CD4-positive, CD25-positive, alpha-beta regulatory T cell (primary cell): ENCODE data around the gene ST8SIA2. TPM values are rescaled to one million over a fixed set of nuclear protein-coding genes. Genes with fewer than 3 reads are reported as not detected.
A peak's percentile ranks its signal among the peaks of the same experiment; 100 is the strongest.

ENCODE experiments used
- ATAC-seq, 2 donors: fragments of 150-1000 bp; cut with Tn5 transposase; one replicate each; pipeline ENCODE4 v1.10.0; 2021; ENCODE audit warnings: low read depth in 2 of 2, moderate number of reproducible peaks in 2 of 2, moderate library complexity in 1 of 2
- DNase-seq, 3 donors: peaks; one replicate each; pipeline versions ENCODE4 v3.0.0 to v3.0.0-alpha.2; 2012 to 2022; ENCODE audit warnings: mixed read lengths in 1 of 3
- H3K27ac ChIP-seq: one replicate; pipeline ENCODE4 v1.7.0; 2013; ENCODE audit warnings: mild to moderate bottlenecking, low read length; ENCODE audit not compliant: insufficient read depth, poor library complexity, severe bottlenecking
- H3K27me3 ChIP-seq: one replicate; pipeline ENCODE4 v1.7.0; 2013; ENCODE audit warnings: low read length; ENCODE audit not compliant: control insufficient read depth, insufficient read depth
- H3K36me3 ChIP-seq: one replicate; pipeline ENCODE4 v1.7.0; 2013; ENCODE audit warnings: mild to moderate bottlenecking, low read length, moderate library complexity; ENCODE audit not compliant: control insufficient read depth, insufficient read depth
- H3K4me1 ChIP-seq: 2 replicates; pipeline ENCODE4 v1.7.0; 2013; ENCODE audit warnings: mild to moderate bottlenecking, low read length; ENCODE audit not compliant: insufficient read depth, control insufficient read depth, poor library complexity, severe bottlenecking
- H3K4me3 ChIP-seq: one replicate; pipeline ENCODE4 v1.7.0; 2013; ENCODE audit warnings: low read depth, mild to moderate bottlenecking, low read length, moderate library complexity
- H3K9me3 ChIP-seq, 2 experiments: 1 replicate in 1 of 2; 2 replicates in 1 of 2; pipeline ENCODE4 v1.7.0; 2013; ENCODE audit warnings: low read length in 2 of 2, mild to moderate bottlenecking in 1 of 2, moderate library complexity in 1 of 2; ENCODE audit not compliant: control insufficient read depth in 2 of 2
- H3K27ac Mint-ChIP-seq, 3 donors: one replicate each; pipeline ENCODE4 v1.8.0; 2020 to 2022; ENCODE audit warnings: mild to moderate bottlenecking in 3 of 3, mixed read lengths in 3 of 3, moderate library complexity in 2 of 3
- H3K27me3 Mint-ChIP-seq: one replicate; pipeline ENCODE4 v1.8.0; 2022; ENCODE audit warnings: mild to moderate bottlenecking, mixed read lengths
- H3K36me3 Mint-ChIP-seq: one replicate; pipeline ENCODE4 v1.8.0; 2020; ENCODE audit warnings: mixed read lengths
- H3K4me1 Mint-ChIP-seq, 4 donors: one replicate each; pipeline ENCODE4 v1.8.0; 2020 to 2022; ENCODE audit warnings: mixed read lengths in 4 of 4, mild to moderate bottlenecking in 1 of 4
- H3K4me3 Mint-ChIP-seq, 4 donors: one replicate each; pipeline ENCODE4 v1.8.0; 2020 to 2022; ENCODE audit warnings: mild to moderate bottlenecking in 4 of 4, mixed read lengths in 4 of 4, moderate library complexity in 3 of 4
- H3K9me3 Mint-ChIP-seq, 7 donors: one replicate each; pipeline ENCODE4 v1.8.0; 2020 to 2022; ENCODE audit warnings: mixed read lengths in 7 of 7, mild to moderate bottlenecking in 3 of 7, moderate library complexity in 2 of 7
- polyA plus RNA-seq, 4 donors: library from polyadenylated mRNA; unstranded; fragments of 300-500 nt; fragmentation: Illumina TruSeq; gene quantifications; one replicate each; pipeline ENCODE4 v1.2.3, GENCODE V29; 2021
- total RNA-seq: library from RNA; stranded (reverse); gene quantifications from one replicate; pipeline ENCODE4 v1.2.3, GENCODE V29; 2022

Gene ST8SIA2
- total and polyA plus RNA-seq, 5 donors from 2014 or later = not detected

DNA sequence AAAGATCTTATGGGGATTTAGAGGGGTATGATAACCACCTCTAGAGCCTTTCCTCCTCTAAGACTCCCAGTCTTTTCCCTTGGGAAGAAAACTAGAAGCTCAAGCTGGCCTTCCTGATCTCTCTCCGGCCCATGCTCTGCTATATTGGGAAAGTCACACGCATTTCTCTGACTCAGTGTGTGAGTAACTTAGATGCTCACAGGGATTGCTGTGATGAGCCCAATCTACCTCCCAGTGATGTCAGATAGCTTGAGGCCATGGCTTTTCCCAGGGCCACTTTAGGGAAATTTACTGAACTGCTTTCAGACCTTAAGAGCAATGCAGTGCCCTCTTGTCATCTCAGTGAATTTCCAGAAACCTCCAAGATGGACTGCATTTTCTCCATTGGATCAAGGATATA is 8.6 kb upstream of the ST8SIA2 start:
- H3K4me3 Mint-ChIP-seq = no peak overlapping the region

DNA sequence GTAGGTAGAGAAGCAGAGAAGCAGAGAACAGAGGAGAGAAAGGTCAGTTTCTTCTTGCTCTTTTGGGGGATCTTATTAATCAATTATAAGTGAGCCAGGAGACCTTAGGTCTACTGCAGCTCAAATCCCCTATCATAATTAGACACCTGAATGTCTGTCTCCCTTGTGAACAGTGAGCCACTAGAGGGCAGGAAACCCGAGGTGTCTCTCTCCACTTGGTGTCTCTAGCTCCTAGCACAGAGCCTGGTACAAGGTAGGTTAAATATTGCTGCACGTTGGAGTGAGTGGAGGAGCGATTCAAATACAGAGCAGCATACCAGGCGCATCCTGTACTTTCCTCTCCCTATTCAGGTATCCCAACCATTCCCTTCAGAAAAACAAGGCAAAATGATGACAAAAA is 2.0 kb upstream of the ST8SIA2 start:
- Mint-ChIP-seq H3K4me3 (no peak overlapping the region), H3K4me1 (peaks cover 0 to 12% (median 6%) of the 10 kb centered on the region in 4 donors), H3K36me3 (no peaks in the 10 kb centered on the region), H3K27me3 (peaks cover 58% of the 10 kb centered on the region), H3K9me3 (peaks cover 0 to 7% (median 0%) of the 10 kb centered on the region in 7 donors), H3K27ac (no peak overlapping the region)
- Histone ChIP-seq H3K4me1 (peaks cover 4% of the 10 kb centered on the region), H3K36me3 (no peaks in the 10 kb centered on the region), H3K4me3 (no peak overlapping the region), H3K27ac (no peak overlapping the region), H3K9me3 (no peaks in the 10 kb centered on the region), H3K27me3 (peaks cover 13% of the 10 kb centered on the region)
- DNase-seq (peak in 1 of 3 donors; percentile 43), ATAC-seq (no peak)

More for the DNA sequence above, 8.6 kb upstream of the ST8SIA2 start:
- H3K36me3 ChIP-seq = no peaks in the 10 kb centered on the region
- peaks cover 0 to 2% (median 0%) of the 10 kb centered on the region in 7 donors for H3K9me3 Mint-ChIP-seq
- no peaks in the 10 kb centered on the region for H3K9me3 ChIP-seq
- peaks cover 0 to 3% (median 0%) of the 10 kb centered on the region in 4 donors for H3K4me1 Mint-ChIP-seq
- ATAC-seq = no peak
- H3K27me3 Mint-ChIP-seq = peaks cover 29% of the 10 kb centered on the region
- H3K4me1 ChIP-seq = no peaks in the 10 kb centered on the region
- no peak overlapping the region for H3K27ac ChIP-seq
- DNase-seq = no peak
- H3K27ac Mint-ChIP-seq = no peak overlapping the region
- no peaks in the 10 kb centered on the region for H3K36me3 Mint-ChIP-seq
- H3K27me3 ChIP-seq = peaks cover 8% of the 10 kb centered on the region
- no peak overlapping the region for H3K4me3 ChIP-seq

DNA sequence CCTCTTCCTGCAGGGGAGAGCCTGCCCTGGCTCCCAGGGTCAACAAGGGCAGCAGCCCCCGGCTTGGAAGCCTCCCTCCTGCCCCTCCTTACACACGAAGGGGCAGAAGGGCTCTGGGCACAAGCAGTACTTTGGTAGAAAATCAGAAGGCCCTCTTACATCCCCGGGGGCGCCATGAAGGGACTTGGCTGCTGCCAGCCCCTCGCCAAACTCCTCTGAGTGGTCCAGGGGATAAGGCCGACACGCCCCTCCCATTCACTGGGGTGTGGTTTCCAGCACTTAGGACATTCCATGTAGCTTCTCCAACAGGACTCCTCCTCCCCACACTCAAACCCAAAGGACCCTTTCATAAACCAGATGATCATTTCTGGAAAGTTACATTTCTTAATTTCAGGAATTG is 1.2 kb upstream of the ST8SIA2 start:
- H3K27ac ChIP-seq = no peak overlapping the region
- H3K27me3 ChIP-seq = peaks cover 9% of the 10 kb centered on the region
- H3K27ac Mint-ChIP-seq = no peak overlapping the region

DNA sequence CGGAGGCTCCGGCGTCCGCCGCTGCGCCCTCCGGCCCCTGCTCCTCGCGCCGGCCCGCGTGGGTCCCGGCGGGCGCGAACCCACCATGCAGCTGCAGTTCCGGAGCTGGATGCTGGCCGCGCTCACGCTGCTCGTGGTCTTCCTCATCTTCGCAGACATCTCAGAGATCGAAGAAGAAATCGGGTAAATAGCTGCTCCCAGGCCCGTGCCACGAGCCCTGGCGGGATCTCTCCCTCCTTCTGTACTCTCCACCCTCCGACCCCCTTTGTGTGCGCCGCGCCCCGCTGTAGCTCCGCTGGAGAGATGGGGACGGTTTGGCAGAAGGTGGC is 263 bp downstream of the ST8SIA2 start:
- peaks cover 9% of the 10 kb centered on the region for H3K27me3 ChIP-seq

More for the DNA sequence above, 1.2 kb upstream of the ST8SIA2 start:
- H3K36me3 Mint-ChIP-seq = no peaks in the 10 kb centered on the region
- H3K4me3 Mint-ChIP-seq = no peak overlapping the region
- Histone ChIP-seq H3K4me1 (peaks cover 4% of the 10 kb centered on the region), H3K9me3 (no peaks in the 10 kb centered on the region), H3K4me3 (no peak overlapping the region), H3K36me3 (no peaks in the 10 kb centered on the region)
- DNase-seq = no peak
- H3K27me3 Mint-ChIP-seq = peaks cover 59% of the 10 kb centered on the region
- peaks cover 0 to 7% (median 0%) of the 10 kb centered on the region in 7 donors for H3K9me3 Mint-ChIP-seq
- peaks cover 0 to 12% (median 6%) of the 10 kb centered on the region in 4 donors for H3K4me1 Mint-ChIP-seq
- ATAC-seq = no peak

DNA sequence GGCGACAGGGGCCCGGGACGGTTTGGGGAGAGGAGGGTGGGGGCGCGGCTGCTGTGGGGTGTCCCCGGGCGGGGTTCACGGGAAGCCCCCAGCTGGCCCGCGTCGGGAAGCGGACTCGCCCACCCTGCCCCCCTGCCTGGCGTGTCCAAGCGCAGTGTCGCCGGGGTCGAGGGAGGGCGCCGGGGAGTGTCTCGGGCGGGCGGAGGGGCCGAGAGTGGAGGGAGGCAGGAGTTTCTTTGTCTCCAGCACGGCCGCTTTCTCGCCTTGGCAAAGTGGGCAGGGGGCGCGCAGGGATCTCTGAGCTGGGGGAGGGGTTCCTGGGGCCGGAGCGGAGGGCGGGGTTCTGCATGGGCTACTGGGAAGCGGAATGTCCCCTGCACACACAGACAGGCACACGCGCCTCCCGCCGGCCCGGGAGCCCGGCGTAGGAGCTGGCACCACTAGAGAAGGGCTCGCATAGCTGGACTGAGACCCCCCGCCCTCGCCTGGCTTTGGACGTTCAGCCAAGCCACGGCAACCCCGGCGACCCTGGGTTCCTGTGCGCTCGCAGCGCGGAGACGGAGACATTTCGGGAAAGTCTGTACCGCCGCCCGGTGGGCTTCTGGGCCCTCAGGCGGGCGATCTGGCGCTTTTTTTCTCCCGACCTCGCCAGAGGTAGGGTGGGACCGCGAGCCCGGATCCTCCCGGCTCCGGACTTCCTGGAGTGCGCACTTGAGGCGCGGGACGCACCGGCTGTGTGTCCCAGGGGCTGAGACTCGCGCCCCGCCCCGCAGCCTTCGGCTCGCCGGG is 822 bp downstream of the ST8SIA2 start:
- no peak for DNase-seq
- H3K27me3 ChIP-seq = peaks cover 9% of the 10 kb centered on the region
- Mint-ChIP-seq H3K9me3 (peaks cover 0 to 7% (median 0%) of the 10 kb centered on the region in 7 donors), H3K27ac (no peak overlapping the region), H3K4me3 (no peak overlapping the region), H3K36me3 (no peaks in the 10 kb centered on the region), H3K27me3 (peaks cover 67% of the 10 kb centered on the region), H3K4me1 (peaks cover 0 to 12% (median 6%) of the 10 kb centered on the region in 4 donors)
- H3K36me3 ChIP-seq = no peaks in the 10 kb centered on the region
- H3K4me1 ChIP-seq = peaks cover 4% of the 10 kb centered on the region
- H3K9me3 ChIP-seq = no peaks in the 10 kb centered on the region
- no peak for ATAC-seq
- H3K4me3 ChIP-seq = no peak overlapping the region
- H3K27ac ChIP-seq = no peak overlapping the region

More for the DNA sequence above, 263 bp downstream of the ST8SIA2 start:
- no peak for ATAC-seq
- Mint-ChIP-seq H3K27ac (no peak overlapping the region), H3K9me3 (peaks cover 0 to 7% (median 0%) of the 10 kb centered on the region in 7 donors), H3K4me3 (no peak overlapping the region), H3K4me1 (peaks cover 0 to 12% (median 6%) of the 10 kb centered on the region in 4 donors), H3K36me3 (no peaks in the 10 kb centered on the region), H3K27me3 (peaks cover 61% of the 10 kb centered on the region)
- H3K27ac ChIP-seq = no peak overlapping the region
- H3K4me1 ChIP-seq = peaks cover 4% of the 10 kb centered on the region
- H3K36me3 ChIP-seq = no peaks in the 10 kb centered on the region
- no peak overlapping the region for H3K4me3 ChIP-seq
- no peak for DNase-seq
- no peaks in the 10 kb centered on the region for H3K9me3 ChIP-seq

DNA sequence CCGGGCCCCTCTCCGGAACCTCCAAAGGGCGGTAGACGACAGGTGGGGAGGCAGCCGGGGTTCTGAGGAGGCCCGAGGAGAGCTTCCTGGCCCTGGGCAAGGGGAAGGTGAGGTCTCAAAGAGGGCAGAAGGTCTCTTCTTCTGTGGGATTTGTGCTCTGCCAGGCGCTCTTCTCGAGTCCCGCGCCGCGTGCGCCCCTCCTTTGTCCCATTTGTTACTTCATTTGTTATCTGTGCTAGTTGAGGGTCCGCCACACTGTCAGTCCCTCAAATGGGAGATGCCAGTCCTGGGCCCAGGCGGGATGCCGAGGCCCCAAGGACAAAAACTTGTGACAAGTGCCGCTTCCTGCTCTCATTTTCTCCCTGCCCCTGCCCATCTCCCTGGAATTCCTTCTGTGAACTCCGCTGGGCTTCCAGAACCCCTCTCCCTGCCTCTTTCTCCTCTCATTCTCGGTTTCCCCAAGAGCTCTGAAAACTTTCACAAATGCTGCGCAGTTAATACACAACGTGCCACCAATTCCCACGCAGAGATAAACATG is 1.5 kb downstream of the ST8SIA2 start:
- Mint-ChIP-seq H3K9me3 (peaks cover 0 to 7% (median 0%) of the 10 kb centered on the region in 7 donors), H3K27ac (no peak overlapping the region), H3K4me1 (peaks cover 0 to 12% (median 6%) of the 10 kb centered on the region in 4 donors), H3K36me3 (no peaks in the 10 kb centered on the region), H3K27me3 (peaks cover 68% of the 10 kb centered on the region), H3K4me3 (peak overlapping the region in 2 of 4 donors; percentile 10 to 41)
- no peak overlapping the region for H3K4me3 ChIP-seq
- no peaks in the 10 kb centered on the region for H3K36me3 ChIP-seq
- H3K9me3 ChIP-seq = no peaks in the 10 kb centered on the region
- DNase-seq = no peak
- H3K27ac ChIP-seq = no peak overlapping the region
- peaks cover 4% of the 10 kb centered on the region for H3K4me1 ChIP-seq
- H3K27me3 ChIP-seq = peaks cover 9% of the 10 kb centered on the region
- ATAC-seq = no peak

DNA sequence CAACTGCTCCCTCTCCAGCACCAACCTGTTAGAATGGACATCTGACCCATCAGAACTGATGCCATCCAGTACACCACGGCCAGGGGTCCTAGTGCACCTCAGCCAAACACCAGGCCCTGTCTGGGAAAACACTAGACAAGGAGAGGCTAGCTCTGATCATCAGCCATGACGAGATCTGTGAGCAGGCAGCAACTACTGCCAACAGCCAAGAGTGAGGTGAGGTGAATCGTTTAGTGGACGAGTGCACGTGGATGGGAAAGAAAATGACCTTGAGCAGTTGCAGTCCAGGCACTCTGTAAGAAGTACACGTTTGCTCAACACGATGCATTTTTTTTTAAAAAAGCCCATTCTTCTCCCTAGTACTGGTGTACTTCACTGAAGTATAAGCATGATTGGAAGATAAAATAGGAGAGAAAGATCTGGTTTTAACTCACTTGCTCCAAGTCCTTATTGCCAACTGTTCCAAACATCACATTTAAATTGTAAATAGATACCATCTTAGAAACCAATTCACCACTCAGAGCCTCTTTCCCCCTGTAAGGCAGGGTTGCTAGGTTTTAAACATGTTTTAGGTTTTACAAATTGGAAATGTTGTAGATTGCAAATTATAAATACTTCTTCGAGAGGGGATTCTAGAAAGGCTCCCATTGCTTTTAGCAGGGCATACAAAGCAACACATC is 5.7 kb downstream of the ST8SIA2 start:
- Histone ChIP-seq H3K27me3 (no peaks in the 10 kb centered on the region), H3K27ac (no peak overlapping the region), H3K4me3 (no peak overlapping the region), H3K9me3 (no peaks in the 10 kb centered on the region), H3K4me1 (no peaks in the 10 kb centered on the region), H3K36me3 (no peaks in the 10 kb centered on the region)
- no peak overlapping the region for H3K27ac Mint-ChIP-seq
- H3K9me3 Mint-ChIP-seq = peaks cover 0 to 7% (median 0%) of the 10 kb centered on the region in 7 donors
- no peak overlapping the region for H3K4me3 Mint-ChIP-seq
- no peaks in the 10 kb centered on the region for H3K36me3 Mint-ChIP-seq
- ATAC-seq (no peak), DNase-seq (no peak)
- peaks cover 44% of the 10 kb centered on the region for H3K27me3 Mint-ChIP-seq
- peaks cover 0 to 7% (median 5%) of the 10 kb centered on the region in 4 donors for H3K4me1 Mint-ChIP-seq
